ENCODE measurements around the gene INPP4A.
A peak's percentile ranks its signal among the peaks of the same experiment; 100 is the strongest.

The INPP4A gene

GRCh38 chr2:98537390-98538126, 92.9 kb downstream of the INPP4A start:
- no peak for DNase-seq

GRCh38 chr2:98538280-98539041, 93.8 kb downstream of the INPP4A start:
- peak in 2 of 58 donors; percentile 17 to 32 for DNase-seq

- DNase-seq, result peak in 3 of 58 donors; percentile 13 to 43 (median 31)
Measured at GRCh38 chr2:98539056-98539735, 94.5 kb downstream of the INPP4A start.

DNA sequence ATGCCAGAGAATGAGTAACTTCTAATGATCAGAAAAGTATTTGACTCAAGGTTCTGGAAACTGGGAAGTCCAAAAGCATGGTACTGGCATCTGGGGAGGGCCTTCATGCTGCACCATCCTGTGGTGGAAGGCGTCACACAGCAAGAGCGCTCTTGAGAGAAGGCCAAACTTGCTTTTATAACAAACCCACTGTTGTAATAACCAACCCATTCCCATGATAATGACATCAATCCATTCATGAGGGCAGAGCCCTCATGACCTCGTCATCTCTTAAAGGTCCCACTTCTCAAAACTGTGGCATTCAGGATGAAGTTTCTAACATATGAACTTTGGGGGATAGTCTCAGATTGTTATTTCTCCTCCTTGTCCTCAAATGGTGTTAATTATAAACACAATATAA, 95.9 kb downstream of the INPP4A start:
- DNase-seq, result no peak

- no peak for DNase-seq
Measured at GRCh38 chr2:98541489-98541888, 96.8 kb downstream of the INPP4A start.

- no peak for DNase-seq
Measured at GRCh38 chr2:98541906-98542305, 97.2 kb downstream of the INPP4A start.

GRCh38 chr2:98543214-98543613, 98.6 kb downstream of the INPP4A start:
- DNase-seq, result no peak

DNA sequence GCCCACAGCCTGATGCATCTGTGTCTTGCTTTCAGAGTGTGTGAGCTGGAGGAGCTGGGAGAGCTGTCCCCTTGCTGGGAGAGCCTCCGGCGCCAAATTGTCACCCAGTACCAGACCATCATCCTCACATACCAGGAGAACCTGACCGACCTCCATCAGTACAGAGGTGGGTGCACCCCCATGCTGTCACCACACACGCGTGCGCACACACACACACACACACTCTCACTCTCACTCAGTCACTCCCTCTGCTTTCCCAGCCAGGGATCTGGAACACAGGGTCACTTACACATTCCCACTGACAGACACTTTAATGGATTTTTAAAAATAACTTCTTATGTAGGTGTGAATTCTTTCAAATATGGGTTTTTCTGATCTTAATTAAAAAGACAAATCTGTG, 99.2 kb downstream of the INPP4A start:
- DNase-seq, result peak in 1 of 58 donors; percentile 27

GRCh38 chr2:98545591-98545990, 100.9 kb downstream of the INPP4A start:
- no peak for DNase-seq

- no peak for DNase-seq
Measured at GRCh38 chr2:98546186-98546585, 101.5 kb downstream of the INPP4A start.

DNA sequence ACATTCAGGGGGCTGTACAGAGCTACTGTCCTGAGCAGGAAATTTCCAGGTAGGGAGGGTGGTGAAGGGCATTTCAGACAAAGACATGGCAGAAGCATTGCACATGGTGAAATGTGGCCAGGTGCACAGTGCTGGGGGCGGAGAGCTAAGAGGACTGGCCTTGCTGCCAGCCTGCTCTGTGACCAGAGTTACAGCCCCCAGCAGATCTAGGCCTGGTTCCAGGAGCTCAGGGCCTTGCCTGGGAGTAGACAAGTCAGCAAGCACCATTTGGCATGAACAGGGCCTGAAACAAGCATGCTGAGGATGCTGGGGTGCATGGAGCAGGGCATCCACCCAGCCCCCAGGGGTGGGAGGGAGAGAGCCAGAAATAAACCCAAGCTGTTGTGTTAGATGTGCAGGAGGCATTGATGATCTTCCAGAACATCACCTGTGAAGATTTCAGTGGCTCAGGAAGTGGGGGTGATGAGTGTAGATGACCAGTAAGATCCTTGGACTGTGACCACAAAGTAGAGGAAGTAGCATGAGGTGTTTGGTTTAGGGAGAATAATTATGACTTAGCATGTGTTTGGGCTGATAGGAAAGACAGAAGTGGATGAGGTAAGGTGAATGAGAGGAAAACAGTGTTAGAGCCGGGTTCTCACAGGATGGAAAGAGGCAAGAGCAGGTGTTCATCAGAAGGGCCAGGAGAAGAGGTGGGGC, 102.6 kb downstream of the INPP4A start:
- no peak for DNase-seq

DNA sequence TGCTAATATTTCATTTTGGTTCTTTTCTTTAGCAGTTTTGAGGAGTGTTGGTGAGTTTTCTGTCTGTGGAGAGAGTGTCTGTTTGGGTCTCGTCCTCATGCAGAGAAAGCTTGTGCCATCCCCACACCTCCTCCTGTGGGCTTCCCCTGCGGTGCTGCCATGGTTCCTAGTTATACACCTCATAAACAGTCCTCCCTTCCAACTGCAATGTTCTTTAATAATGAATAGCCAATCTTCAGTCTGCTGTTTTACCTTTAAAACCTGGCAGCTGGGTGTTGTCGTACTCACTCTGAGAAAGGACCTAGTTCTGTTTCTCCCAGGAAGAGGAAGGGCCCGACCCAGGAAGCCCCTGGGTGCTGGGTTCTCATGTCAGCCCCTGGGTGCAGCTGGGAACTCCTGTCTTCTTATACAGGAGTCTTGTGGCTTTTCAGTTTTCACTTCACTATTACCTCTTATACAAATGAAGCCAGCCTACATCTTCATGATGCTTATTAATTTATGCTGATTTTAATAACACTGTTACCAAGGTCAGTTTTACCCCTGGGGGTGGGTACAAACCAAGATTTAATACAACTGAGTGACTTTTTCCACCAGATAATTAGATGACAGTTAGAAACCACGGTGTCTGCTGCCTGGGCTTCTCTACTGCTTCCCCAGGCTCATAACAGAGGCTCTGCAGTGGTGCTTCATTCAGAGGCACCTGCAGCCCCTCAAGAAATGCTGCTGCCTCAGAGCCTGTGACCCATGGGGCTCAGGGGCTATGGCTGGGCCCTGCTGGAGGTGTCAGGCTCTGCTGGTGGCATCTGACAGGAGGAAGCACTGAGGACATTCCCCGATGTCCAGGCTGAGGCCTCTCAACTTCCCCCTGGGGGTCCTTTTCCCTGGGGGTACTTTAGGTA, 104.5 kb downstream of the INPP4A start:
- DNase-seq, result no peak

GRCh38 chr2:98550165-98550564, 105.5 kb downstream of the INPP4A start:
- no peak for DNase-seq

DNA sequence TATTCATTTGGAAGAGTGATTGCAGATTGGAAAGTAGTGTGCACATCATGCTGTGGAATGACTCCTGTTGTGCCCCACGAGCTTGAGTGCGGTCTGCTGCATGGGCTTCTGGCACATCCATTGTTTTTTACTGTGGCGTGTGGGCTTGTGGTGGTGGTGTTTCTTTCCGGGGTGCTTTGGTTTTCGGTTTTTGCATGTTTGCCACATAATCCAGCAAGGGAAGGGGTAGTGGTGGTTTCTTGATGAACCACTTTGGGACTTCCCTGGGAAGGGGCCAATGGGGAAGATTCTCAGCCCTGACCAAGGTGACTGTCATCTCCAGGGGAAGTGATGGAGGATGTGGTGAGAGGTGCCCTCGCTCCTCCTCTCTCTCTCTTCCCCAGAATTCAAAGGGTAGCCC, 106.7 kb downstream of the INPP4A start:
- DNase-seq, result no peak

DNA sequence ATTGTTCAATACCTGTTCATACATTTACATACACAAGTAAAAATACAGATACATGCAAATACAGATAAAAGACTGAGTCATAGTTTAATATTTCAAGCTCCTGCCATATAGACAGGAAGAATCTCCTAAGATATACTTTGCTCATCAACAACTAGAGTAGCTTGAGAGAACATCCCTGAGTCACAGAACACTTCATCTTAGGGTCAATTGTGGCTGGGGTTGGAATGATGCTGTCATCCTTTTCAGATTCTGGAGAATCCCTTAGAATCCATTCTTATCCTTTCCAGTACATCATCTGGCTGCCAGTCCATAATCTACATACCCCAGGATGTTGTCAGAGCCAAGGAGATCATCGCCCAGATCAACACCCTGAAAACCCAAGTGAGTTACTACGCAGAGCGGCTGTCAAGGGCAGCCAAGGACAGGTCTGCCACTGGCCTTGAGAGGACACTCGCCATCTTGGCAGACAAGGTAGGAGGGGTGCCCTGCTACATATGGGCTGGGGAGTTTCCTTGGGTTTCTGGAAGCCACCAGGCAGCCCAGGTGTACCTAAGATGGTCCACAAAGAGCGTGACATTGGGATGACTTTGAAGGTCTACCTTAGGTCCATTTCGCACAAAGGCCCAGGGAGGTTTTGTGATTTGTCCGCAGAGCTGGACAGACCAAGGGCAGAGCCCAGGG, 108.0 kb downstream of the INPP4A start:
- DNase-seq, result no peak

GRCh38 chr2:98554116-98554861, 109.6 kb downstream of the INPP4A start:
- no peak for DNase-seq

DNA sequence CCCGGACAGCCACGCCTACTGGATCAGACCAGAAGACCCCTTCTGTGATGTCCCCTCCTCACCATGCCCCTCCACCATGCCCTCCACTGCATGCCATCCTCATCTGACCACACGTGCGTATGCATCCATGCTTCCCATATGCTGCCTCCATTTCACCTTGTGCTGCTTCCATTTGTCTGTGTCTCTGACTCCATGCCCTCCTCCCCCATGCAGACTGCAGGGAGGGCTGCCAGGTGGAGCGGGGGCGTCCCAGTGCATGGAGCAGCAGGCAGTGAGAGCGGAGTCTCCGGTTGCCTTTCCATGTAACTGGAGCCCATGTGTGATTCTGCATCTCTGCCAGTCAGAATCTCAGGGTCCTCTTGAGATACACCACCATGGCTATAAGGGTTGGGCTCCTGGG, 111.0 kb downstream of the INPP4A start:
- DNase-seq, result peak in 6 of 58 donors; percentile 14 to 38 (median 24)

DNA sequence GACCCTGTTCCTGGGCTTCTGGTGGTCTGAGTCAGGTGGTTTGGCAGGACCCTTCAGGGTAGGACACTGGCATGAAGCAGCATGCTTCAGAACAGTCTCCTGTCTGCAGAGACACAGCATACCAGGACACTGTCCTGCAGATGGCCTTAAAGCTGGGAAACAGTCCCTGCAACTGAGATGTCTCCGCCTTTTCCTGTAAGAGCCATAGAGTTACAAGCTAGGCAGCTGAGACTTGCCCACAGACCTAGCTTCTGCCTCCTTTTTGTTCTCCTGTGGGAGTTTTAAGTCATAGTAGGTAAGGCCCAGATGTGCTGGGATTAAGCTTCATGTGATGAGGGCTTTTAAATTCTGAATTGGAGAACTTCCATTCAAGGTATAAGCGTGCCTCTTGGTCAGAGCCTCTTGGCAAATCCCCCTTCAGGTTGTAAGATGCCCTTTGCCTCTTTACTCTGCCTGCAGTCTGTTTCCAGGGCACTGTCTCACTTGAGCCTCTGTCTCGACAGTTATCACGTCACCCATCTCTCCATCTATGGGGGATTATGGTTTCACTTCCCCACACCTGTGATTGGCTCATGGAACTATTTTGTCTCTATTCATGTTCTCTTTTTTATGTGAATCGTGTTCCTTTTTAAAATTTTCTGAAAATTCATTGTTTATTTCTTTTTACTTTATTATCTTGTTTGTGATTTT, 111.8 kb downstream of the INPP4A start:
- DNase-seq, result no peak

All from anterior cingulate cortex (tissue), 58 donors.